Endothelial cell of umbilical vein (primary cell): ENCODE results near the gene TBP.

Experiments used
- CTCF ChIP-seq, 2 donors: IDR thresholded peaks; 1 replicate in 1 of 2; 2 replicates in 1 of 2; pipeline ENCODE4 v1.5.1; 2011; ENCODE audit warnings: low read length in 2 of 2, mild to moderate bottlenecking in 2 of 2, moderate library complexity in 2 of 2, control low read depth in 1 of 2, inconsistent platforms in 1 of 2, low read depth in 1 of 2; ENCODE audit not compliant: insufficient read depth in 1 of 2; ENCODE audit errors: extremely low read depth in 1 of 2
- POLR2A ChIP-seq: IDR thresholded peaks from 2 replicates; pipeline ENCODE4 v1.6.1; 2012; ENCODE audit warnings: low read depth, mild to moderate bottlenecking, control low read depth, low read length

DNA sequence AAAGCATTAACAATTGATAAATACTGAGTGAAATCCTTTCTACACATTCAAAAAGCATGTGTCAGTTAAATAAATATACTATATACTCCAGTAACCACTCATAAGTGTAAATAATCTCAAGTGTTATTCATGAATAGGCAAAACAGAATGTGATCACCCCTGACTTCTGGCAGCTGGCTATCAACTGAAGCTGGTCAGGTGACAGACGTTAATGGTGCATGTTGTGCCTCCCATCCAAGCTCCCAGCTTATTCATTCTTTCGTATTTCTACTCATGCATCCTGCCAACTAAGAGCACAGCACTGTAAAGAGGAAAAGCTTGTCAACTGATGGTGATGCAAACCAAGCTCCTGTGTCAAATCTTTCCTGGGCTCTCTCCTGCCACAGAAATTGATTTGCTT, 8.8 kb upstream of the TBP start:
- no peak for TF ChIP-seq POLR2A
- TF ChIP-seq CTCF (IDR thresholded peaks at IDR 0.05; ENCODE audit: extremely low read depth in 1 of 2, insufficient read depth in 1 of 2, low read depth in 1 of 2, low read length in 2 of 2): no peak
